HepG2 (cell line): ENCODE results near the gene PEMT.

Experiments used
- FOSL1 ChIP-seq: sonication (generic); formaldehyde crosslinking; IDR thresholded peaks from 2 replicates; pipeline ENCODE4 v1.9.0; 2021; ENCODE audit warnings: missing genetic modification reagents, borderline replicate concordance
- KDM4B ChIP-seq: sonication (generic); formaldehyde crosslinking; IDR thresholded peaks from 2 replicates; pipeline ENCODE4 v1.4.0; 2020; ENCODE audit warnings: missing genetic modification reagents
- MXD4 ChIP-seq: IDR thresholded peaks from 2 replicates; pipeline ENCODE4 v1.6.1; 2016; ENCODE audit warnings: mild to moderate bottlenecking, missing biosample characterization, missing genetic modification reagents
- ZFX ChIP-seq: sonication (generic); formaldehyde crosslinking; IDR thresholded peaks from 2 replicates; pipeline ENCODE4 v1.4.0; 2020; ENCODE audit warnings: mild to moderate bottlenecking, low read depth, missing genetic modification reagents, moderate library complexity

DNA sequence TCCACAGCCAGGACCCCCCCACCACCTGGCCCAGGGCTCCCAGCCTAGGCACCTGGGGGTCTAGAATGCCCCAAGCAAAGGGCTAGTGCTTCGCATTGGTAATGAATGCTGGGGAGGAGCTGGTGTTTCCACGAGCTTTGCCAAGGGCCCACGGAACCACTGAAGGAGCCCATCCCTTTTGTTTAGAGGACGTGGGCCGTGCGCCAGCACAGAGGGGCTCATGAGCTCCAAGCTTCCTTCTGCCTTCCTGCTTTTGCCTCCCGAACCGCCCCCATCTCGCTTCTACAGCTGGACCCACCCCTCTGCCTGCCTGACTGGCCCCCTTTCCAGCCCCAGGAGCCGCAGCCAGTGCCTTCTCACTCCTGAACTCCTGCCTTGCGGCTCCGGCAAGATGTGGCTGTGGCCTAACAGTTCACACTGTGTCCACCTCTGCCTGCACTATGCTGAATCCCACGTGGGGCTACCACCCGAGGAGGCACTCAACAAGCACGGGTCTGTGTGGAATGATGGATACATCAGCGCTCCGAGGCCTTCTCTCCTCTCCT is 63.5 kb downstream of the PEMT start:
- no peak for TF ChIP-seq KDM4B (CRISPR knock-in tag)
- no peak for TF ChIP-seq FOSL1 (CRISPR knock-in tag)
- no peak for TF ChIP-seq MXD4 (CRISPR knock-in tag)
- TF ChIP-seq ZFX (CRISPR knock-in tag): no peak
